ENCODE measurements around the gene CAMKMT. TPM values are rescaled to one million over a fixed set of nuclear protein-coding genes. Genes with fewer than 3 reads are reported as not detected.

The CAMKMT gene
- total RNA-seq, 1 experiment from 2014 or later = 17.4 TPM

DNA sequence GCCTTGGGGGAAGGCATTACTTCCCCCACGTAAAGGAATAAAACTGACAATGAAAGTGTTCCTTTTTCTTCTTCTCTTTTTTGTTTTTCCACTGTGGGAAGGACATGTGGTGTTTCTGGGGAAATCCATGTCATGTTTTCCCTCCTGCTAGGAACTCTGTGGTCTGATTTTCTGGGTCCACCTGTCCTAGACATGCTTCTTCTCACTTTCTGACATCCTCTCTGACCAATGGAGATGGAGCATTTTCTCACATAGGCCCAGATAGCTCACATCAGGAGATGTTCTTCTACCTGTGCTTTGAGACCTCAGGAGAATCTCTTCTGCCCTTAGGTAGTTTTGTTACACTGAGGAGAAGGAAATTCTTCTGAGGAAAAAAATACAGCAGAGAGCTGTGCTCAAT, 327.8 kb downstream of the CAMKMT start:
- Histone ChIP-seq H3K4me2 (ENCODE audit: insufficient read depth, insufficient read length, low read length) (no peak overlapping the region), H4K5ac (ENCODE audit: insufficient read length, low read depth, low read length) (no peak overlapping the region), H3K23ac (ENCODE audit: insufficient read length, low read depth, low read length) (no peak overlapping the region), H4K20me1 (ENCODE audit: control insufficient read depth, insufficient read depth, insufficient read length) (no peaks in the 10 kb centered on the region), H4K8ac (replicated peaks; ENCODE audit: insufficient read length, low read depth, low read length) (no peak overlapping the region), H3K79me2 (ENCODE audit: insufficient read depth, low read length) (no peaks in the 10 kb centered on the region), H2BK12ac (ENCODE audit: insufficient read length, low read depth, low read length) (no peak overlapping the region), H3K4ac (ENCODE audit: low read depth, low read length) (no peak overlapping the region), H3K27me3 (ENCODE audit: insufficient read depth, low read length) (no peaks in the 10 kb centered on the region), H3K18ac (ENCODE audit: insufficient read length, low read depth, low read length) (no peak overlapping the region), H3K27ac (ENCODE audit: insufficient read length, low read depth, low read length) (no peak overlapping the region), H4K91ac (ENCODE audit: insufficient read length, low read depth, low read length) (no peak overlapping the region), H3T11ph (ENCODE audit: low read length) (no peak overlapping the region), H2BK15ac (ENCODE audit: low read depth, low read length) (no peak overlapping the region), H3K14ac (ENCODE audit: insufficient read depth, low read length) (no peak overlapping the region), H3K9me3 (ENCODE audit: control insufficient read depth, low read depth, low read length) (no peaks in the 10 kb centered on the region), H3K79me1 (ENCODE audit: insufficient read depth, low read depth, low read length, poor library complexity, severe bottlenecking) (no peaks in the 10 kb centered on the region), H3K56ac (ENCODE audit: insufficient read length, low read depth, low read length) (no peak overlapping the region), H3K4me1 (ENCODE audit: insufficient read depth, low read length) (no peaks in the 10 kb centered on the region; the same call in 1 of the 2 replicates), H2BK120ac (ENCODE audit: low read depth, low read length, poor library complexity, severe bottlenecking) (no peak overlapping the region), H3K23me2 (ENCODE audit: insufficient read length, low read depth, low read length, poor library complexity, severe bottlenecking) (no peaks in the 10 kb centered on the region), H2BK5ac (ENCODE audit: insufficient read length, low read length) (no peak overlapping the region), H2BK20ac (ENCODE audit: low read depth, low read length, poor library complexity, severe bottlenecking) (no peak overlapping the region), H2AFZ (ENCODE audit: low read length) (no peak overlapping the region), H3K9ac (ENCODE audit: extremely low read depth, insufficient read length, low read length) (no peak overlapping the region), H2AK5ac (ENCODE audit: insufficient read length, low read length) (no peak overlapping the region)
- no peaks in the 10 kb centered on the region for H3K9me3 Mint-ChIP-seq
- peaks cover 0 to 8% of the 10 kb centered on the region in 2 experiments; a peak in 1 of 4 replicates for H3K4me1 Mint-ChIP-seq
- peak overlapping the region in 1 of 3 experiments; percentile 19; a peak in 1 of 7 replicates for H3K27ac Mint-ChIP-seq
- TF ChIP-seq, protein P1, sequence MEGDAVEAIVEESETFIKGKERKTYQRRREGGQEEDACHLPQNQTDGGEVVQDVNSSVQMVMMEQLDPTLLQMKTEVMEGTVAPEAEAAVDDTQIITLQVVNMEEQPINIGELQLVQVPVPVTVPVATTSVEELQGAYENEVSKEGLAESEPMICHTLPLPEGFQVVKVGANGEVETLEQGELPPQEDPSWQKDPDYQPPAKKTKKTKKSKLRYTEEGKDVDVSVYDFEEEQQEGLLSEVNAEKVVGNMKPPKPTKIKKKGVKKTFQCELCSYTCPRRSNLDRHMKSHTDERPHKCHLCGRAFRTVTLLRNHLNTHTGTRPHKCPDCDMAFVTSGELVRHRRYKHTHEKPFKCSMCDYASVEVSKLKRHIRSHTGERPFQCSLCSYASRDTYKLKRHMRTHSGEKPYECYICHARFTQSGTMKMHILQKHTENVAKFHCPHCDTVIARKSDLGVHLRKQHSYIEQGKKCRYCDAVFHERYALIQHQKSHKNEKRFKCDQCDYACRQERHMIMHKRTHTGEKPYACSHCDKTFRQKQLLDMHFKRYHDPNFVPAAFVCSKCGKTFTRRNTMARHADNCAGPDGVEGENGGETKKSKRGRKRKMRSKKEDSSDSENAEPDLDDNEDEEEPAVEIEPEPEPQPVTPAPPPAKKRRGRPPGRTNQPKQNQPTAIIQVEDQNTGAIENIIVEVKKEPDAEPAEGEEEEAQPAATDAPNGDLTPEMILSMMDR (conservative IDR thresholded peaks at IDR 0.05) = no peak
- no peaks in the 10 kb centered on the region for H3K27me3 Mint-ChIP-seq (ENCODE audit: low read depth)
- H3K4me3 Mint-ChIP-seq = no peak overlapping the region
- H3K36me3 Mint-ChIP-seq (ENCODE audit: insufficient read depth in 1 of 3, low read depth in 3 of 3) = no peaks in the 10 kb centered on the region
- DNase-seq = no peak
- WGBS (ENCODE audit: extremely low coverage, insufficient read length, low lambda C conversion rate) = no CpG with 5 or more reads among the region's 1 CpG

All from H9 (cell line).